GM18505 (cell line): ENCODE measurements around the gene MEF2D.

ENCODE experiments used
- ATAC-seq: cut with Tn5 transposase; IDR thresholded peaks from one replicate; pipeline ENCODE4 v1.9.1; 2021; ENCODE audit not compliant: unreplicated experiment
- POLR2A ChIP-seq: IDR thresholded peaks from 4 replicates; pipeline ENCODE4 v1.6.1; 2011; ENCODE audit warnings: borderline replicate concordance; ENCODE audit not compliant: insufficient read depth, insufficient read length; ENCODE audit errors: extremely low read depth

The MEF2D gene

DNA sequence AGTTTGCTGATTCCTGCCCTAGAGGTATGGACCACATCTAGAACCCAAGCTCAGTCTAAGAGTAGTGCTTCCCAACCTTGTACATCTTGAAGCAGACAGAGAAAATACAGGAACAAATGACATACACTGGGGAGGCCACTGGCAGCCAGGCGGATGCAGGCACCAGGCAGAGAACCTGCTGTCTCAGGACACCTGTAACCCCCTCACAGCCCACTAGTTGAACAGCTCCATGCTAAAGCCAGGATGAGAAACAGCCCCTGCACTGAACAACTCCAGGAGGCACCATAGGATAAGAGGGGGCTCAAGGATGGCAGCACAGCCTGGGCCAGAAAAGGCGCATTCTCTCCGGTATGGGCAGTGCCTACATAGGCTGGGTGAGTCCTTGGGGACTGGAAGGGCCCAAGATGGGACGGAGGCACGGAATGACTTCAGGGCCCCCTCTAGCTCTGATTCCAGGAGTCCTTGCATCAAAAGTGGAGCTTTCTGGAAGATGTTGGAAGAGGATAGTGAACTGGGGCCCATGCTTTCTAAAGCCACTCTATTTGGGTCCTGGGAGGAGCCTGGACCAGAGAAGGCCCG, 16.0 kb downstream of the MEF2D start:
- TF ChIP-seq POLR2A, result no peak

DNA sequence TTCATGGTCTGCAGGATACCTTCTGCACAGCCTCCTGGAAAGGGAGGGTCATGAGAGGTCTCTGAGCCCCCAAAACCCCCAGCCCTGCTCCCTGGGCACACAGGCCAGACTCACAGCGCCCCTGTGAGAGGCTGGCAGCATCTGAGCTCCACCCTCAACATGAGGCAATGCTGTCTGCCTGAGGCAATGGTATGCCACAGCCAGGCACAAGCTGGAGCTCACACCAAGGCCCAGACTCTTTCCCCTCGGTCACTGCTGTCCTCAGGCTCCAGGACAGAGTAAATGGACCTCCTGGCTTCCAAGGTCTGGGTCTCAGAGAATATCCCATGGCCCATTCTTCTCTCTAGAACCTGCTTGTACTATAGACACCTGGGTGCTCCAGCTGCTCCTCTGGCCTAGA, 17.2 kb downstream of the MEF2D start:
- no peak for TF ChIP-seq POLR2A
- ATAC-seq, result no peak

More for the DNA sequence above, 16.0 kb downstream of the MEF2D start:
- ATAC-seq, result no peak

DNA sequence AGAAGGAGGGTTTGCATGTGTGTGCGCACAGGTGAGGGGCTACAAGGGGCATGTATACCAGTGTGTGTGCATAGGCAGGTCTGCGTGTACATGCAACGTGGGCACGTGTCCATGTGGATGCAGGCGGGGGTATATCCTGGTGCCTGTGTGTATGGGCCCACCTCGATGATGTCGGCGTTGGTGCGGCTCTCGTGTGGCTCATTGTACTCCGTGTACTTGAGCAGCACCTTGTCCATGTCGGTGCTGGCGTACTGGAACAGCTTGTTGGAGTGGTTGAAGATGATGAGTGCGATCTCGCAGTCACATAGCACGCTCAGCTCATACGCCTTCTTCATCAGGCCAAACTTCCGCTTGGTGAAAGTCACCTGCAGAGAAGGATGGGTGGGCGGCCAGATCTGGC, 18.3 kb downstream of the MEF2D start:
- no peak for ATAC-seq
- TF ChIP-seq POLR2A, result no peak

DNA sequence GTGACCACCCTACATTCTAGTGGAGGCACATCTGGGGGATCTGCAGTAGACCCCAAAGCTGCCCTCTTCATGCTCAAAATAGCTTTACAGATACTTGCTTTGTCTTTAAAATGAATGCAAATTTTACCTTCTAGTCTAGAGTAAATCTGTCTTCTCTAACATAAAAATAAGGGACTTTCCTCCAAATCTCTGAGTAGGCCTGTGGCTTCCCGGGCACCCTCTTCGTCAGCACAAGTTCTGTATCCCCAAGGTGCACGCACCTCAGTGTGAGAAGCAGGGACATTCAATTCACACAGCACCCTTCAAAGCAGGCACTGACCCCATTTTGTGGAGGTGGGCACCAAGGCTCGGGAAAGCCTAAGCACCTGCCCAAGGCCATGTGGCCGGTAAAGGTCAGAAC, 19.0 kb downstream of the MEF2D start:
- no peak for TF ChIP-seq POLR2A
- ATAC-seq, result no peak

DNA sequence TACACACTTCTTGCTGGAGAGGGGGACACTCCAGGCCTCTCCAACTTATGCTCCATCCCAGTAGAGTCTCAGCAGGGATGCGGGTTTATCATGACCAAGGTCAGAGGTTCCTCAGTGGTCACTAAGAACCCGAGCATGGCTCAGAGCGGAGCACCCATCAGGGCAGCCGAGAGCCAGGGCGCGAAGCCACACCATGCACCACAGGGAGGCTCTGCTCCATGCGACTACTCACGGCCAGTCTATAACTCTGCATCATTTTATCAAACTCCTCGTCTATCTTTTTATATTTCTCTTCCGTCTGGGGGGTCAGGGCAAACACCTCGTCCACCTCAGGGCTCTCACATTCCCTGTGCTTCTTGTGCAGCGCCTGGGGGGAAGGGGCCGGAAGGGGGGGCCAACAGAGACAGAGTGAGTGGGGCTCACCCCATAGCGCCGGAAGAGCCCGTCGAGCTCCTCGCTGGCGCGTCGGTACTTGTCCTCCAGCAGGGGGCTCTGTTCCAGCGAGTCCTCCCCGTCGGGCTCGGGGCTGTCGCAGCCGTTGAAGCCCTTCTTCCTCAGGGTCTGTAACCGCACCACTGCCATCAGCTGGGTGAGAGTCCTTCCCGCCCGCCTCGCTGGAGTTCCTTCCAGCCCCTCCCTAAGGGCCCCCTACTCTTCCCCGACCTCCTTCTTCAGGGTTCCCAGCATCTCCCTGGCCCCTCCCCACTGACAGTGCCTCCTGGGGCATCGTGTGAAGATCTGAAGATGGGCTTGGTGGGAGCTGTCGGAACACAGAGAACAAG, 20.0 kb downstream of the MEF2D start:
- TF ChIP-seq POLR2A, result no peak
- peak; percentile 50 for ATAC-seq

DNA sequence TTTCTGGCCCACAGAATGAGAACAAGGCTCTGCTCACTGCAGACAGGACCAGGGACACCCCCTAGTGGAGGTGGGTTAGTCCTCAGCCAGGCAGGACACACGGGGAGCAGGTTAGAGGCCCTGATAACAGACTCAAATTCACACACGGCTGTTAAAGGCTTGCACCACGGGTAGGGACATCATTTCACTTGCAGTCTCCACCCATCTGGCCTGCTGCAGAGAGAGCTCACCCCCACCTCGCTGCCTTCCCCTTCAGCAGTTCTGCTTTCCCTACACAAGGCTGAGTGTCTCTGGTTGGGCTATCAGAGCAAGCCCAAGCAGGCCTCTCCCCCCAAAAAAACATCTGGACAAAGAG, 20.6 kb downstream of the MEF2D start:
- TF ChIP-seq POLR2A, result no peak
- ATAC-seq, result no peak

DNA sequence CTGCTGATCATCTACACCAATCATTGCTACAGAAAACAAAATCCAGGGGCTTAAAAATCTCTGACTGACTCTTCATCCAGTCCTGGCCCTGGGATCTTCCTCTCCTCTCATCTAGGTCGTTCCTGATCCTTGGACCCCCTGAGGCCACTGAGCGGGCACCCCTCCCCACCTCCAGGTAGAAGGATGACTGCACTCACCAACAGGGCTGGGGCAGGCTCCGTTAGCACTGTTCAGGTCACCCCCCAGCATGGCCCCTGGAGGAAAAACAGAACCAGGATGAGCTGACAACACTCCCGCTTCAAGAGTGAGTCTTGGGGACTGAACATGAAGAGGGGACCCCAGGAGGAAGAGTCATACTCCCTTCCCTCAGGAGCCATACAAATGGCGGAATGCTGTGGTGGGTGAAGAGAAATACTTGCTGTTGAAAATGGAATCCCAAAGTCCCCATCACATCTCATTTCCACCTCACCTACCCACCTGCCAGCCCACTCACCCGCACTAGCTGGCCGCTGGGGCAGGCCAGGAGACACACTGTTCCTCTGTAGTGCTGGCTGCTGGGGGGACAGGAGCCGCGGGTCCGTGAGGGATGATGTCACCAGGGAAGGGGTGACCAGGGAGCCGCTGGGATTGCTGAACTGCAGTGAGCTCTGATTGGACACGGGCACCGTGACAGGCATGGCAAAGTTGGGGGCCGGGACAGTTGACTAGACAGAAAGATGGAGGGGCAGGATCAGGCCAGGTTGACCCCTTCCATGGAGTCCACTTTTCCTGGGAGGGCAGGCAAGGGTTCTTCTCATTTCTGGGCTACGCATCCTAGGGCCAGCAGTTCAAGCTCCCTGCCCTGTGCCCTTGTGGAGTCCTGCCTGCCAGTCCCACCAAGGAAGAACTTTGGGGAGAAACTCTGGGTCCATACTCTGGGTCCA, 21.2 kb downstream of the MEF2D start:
- peak; percentile 14 for TF ChIP-seq POLR2A
- no peak for ATAC-seq

DNA sequence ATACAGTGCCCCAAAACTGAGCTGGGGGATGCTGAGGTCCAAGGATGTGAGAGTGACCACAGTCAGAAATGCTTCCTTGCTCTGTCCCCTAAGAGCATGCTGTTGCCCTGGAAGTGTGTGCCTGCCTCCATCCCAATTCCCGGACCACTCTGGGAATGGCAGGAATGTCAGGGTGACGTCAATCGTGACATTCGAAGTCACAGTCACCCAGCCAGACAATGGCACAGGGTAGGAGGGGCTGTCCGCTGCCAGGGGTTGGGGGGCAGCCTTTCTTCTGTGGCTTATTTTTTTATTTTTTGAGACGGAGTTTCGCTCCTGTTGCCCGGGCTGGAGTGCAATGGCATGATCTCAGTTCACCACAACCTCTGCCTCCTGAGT, 22.3 kb downstream of the MEF2D start:
- no peak for ATAC-seq
- no peak for TF ChIP-seq POLR2A

DNA sequence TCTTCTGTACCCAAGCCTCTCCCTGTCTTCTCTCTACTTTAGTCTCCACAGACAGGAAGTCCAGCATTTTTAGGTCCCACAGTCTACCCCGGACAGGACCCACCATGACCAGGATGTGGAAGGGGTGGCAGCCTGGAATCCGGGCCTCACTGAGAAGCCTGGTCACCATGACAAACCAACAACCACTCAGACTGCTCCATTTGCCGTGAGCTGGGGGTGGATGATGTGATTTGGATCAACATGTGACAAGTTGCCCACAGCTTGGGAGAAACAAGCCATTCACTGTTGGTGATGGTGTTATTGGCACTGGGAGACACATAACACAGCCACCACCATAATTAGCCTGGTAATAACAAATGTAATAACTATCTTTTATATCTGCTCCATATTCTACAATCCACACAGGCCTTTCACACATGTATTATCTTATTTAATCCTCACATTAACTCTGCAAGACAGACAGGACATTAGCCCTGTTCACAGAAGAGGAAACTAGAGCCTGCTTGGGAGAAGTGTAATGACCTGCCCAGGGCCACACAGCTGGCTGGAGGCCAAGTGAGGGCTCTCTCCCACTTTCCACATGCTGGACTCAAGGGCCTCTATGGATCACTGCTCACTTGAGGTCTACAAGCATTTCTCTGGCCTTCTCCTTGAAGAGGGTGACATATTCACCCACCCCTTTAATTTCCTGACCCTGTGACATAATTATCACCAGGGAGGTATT, 22.9 kb downstream of the MEF2D start:
- ATAC-seq, result no peak
- TF ChIP-seq POLR2A, result no peak

DNA sequence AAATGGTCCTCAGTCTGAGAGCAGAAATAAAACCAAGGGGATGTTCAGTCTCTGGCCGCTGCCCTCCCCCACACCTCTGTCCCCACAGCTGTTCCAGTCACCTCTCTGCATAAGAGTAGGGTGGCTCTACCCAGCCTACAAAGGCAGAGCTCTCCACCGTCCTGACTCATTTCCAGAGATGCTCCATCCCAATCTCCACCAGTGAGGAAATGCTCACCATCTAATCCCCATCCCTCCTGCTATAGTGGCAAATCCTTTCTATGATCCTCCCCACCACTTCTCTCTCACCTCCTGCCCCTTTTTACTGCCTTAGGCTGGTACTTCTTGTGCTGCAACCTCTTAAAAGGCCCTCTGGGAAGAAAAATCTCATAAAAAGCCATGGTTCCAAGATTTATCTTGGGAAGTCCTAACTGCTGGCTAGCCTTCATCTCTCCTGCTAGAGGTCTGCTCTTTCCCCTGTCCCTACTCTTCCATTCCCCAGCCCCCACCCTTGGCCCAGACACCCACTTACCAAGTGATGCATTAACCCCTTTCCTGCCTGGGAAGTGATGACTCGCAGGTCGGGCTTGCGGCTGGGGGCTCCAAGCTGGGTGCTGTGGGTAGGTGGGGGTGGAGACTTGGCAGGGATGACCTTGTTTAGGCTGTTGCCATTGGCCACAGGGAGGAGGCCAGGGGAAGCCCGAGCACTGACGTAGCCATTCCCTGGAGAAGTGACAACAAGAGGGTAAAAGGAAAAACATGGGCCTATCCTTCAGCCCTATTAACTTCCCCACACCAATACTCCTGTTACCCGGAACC, 23.9 kb downstream of the MEF2D start:
- no peak for ATAC-seq
- TF ChIP-seq POLR2A, result no peak

DNA sequence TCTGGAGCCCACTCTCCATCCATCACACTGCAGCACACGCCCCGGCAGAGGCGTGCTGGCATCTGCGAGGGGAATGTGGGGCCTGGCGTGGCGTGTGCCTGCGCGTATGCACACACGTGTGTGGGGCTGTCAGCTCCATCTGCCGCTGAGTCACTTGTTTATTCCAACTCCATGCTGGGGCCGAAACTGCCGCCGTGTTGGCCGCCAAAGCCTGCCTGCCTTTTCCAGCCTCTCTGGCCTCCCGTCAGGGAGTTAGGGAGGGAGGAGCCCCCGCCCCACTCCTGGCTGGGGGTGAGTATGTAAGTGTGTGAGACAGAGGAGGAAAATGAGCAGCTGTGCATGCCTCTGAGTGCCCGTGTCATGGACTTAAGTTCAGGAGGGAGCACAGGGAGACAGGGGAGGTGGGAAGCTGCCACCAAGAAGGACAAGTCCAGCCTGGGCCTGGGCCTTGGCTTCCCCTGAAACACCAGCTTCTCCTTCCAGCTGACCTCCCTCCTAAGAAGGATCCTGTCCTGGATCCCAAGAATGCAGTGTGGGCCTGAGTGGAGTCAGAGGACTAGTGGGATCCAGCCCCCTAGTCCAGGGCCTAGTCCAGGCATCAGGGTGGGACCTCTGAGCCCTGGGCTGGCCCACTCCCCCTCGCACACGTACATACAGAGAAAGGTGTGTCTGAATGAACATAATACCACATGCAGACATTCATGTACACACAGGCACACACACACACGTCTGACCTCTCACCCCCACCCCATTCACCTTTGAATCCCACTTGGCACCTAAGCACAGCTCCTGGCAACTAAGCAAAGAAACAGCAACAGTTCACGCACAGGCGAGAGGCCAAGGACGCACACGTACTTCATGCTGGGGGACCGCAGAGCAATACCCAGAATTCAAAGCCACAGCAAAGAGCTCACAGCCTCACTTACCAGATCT, 24.7 kb downstream of the MEF2D start:
- TF ChIP-seq POLR2A, result no peak
- ATAC-seq, result no peak

DNA sequence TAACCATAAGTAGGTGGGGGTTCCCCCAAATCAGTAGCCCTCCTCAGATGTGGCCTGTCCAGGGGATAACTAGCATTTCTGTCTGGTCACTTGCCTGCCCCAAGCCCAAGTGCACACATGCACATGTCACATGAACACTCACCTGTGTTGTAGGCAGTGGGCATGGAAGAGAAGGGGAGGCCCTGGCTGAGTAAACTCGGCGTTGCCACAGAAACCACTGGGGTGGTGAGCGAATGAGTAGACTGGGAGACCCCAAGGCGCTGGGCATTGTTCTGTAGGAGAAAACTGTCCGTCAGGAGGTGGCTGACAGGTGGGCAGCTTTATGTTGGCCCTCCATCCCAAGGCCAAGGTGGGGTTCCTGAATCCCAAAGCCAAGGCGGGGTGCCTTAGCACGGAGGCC, 25.6 kb downstream of the MEF2D start:
- ATAC-seq, result no peak
- TF ChIP-seq POLR2A, result no peak
